ENCODE data around the gene MVB12B. TPM values are rescaled to one million over a fixed set of nuclear protein-coding genes. Genes with fewer than 3 reads are reported as not detected.

MVB12B gene
- total and polyA plus RNA-seq, 2 of the 4 experiments (the other 2 are of a cell fraction): 2.0 to 4.0 TPM

- ChIA-PET CTCF (interaction anchor here (0.6 kb wide), 1 partner anchor 72 kb away, joined by 3 read pairs; no protein-coding TSS in a partner anchor), POLR2A (ENCODE audit: unreplicated experiment) (no interaction called here)
- Histone ChIP-seq H3K9me1 (ENCODE audit: insufficient read depth, low read length) (peaks cover 4% of the 10 kb centered on the region), H3K14ac (replicated peaks; ENCODE audit: low read depth, low read length) (no peak overlapping the region), H2AFZ (replicated peaks; ENCODE audit: low read length, poor library complexity) (no peak overlapping the region), H3K4me1 (ENCODE audit: control insufficient read depth, insufficient read depth, low read length) (no peaks in the 10 kb centered on the region), H3K27ac (ENCODE audit: insufficient read depth, low read length) (no peak overlapping the region), H3K4ac (ENCODE audit: low read depth, low read length) (no peak overlapping the region), H3K9ac (ENCODE audit: low read depth, low read length) (no peak overlapping the region), H2BK120ac (ENCODE audit: low read depth, low read length) (no peak overlapping the region), H3K27me3 (ENCODE audit: control insufficient read depth, insufficient read depth, low read length) (no peaks in the 10 kb centered on the region), H4K20me1 (ENCODE audit: insufficient read depth, low read length) (no peaks in the 10 kb centered on the region), H3K36me3 (ENCODE audit: control insufficient read depth, insufficient read depth, low read length) (no peaks in the 10 kb centered on the region), H3K23ac (ENCODE audit: low read depth, low read length) (no peak overlapping the region), H2BK15ac (ENCODE audit: low read depth, low read length) (no peak overlapping the region), H4K5ac (ENCODE audit: low read depth, low read length) (no peak overlapping the region), H4K8ac (ENCODE audit: low read depth in 2 of 2, low read length in 2 of 2) (no peak overlapping the region), H2AK9ac (replicated peaks; ENCODE audit: low read depth, low read length, poor library complexity) (no peak overlapping the region), H2BK20ac (ENCODE audit: low read depth, low read length) (no peak overlapping the region), H3K4me2 (ENCODE audit: low read depth, low read length) (no peak overlapping the region), H2AK5ac (ENCODE audit: low read depth, low read length) (no peak overlapping the region), H3K79me1 (ENCODE audit: low read depth in 1 of 2, low read length in 2 of 2) (no peaks in the 10 kb centered on the region), H3K4me3 (ENCODE audit: insufficient read depth, low read depth, low read length) (no peak overlapping the region), H3K18ac (ENCODE audit: low read depth, low read length) (no peak overlapping the region), H4K91ac (ENCODE audit: insufficient read depth, low read depth, low read length) (no peak overlapping the region), H3K9me3 (ENCODE audit: control insufficient read depth, insufficient read depth, low read length) (no peaks in the 10 kb centered on the region), H2BK5ac (ENCODE audit: low read depth, low read length, poor library complexity, severe bottlenecking) (no peak overlapping the region), H3K56ac (ENCODE audit: extremely low read depth, insufficient read depth, low read length) (no peak overlapping the region)
- in situ Hi-C loops (cut with MboI; ENCODE audit: low sequenced_read_pairs) (no loop called here), dilution Hi-C loops (cut with HindIII; ENCODE audit: low sequenced_read_pairs, unreplicated experiment) (no loop called here), intact Hi-C loops (cut with micrococcal nuclease) (no loop called here)
- DNase-seq: no peak
- no peak for ATAC-seq (ENCODE audit: low read depth)
- no TSS peak for BruUV-seq (replicated peaks)
- TF ChIP-seq, protein P1, sequence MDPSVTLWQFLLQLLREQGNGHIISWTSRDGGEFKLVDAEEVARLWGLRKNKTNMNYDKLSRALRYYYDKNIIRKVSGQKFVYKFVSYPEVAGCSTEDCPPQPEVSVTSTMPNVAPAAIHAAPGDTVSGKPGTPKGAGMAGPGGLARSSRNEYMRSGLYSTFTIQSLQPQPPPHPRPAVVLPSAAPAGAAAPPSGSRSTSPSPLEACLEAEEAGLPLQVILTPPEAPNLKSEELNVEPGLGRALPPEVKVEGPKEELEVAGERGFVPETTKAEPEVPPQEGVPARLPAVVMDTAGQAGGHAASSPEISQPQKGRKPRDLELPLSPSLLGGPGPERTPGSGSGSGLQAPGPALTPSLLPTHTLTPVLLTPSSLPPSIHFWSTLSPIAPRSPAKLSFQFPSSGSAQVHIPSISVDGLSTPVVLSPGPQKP (IDR thresholded peaks at IDR 0.05; ENCODE audit: borderline replicate concordance, low read depth, low read length): no peak
- TF ChIP-seq MAZ (IDR thresholded peaks at IDR 0.05; ENCODE audit: borderline replicate concordance, low read depth, low read length) (no peak), SMC3 (IDR thresholded peaks at IDR 0.05; ENCODE audit: low read depth, low read length) (no peak), RAD21 (IDR thresholded peaks at IDR 0.05; ENCODE audit: low read length) (no peak), MAFK (IDR thresholded peaks at IDR 0.05; ENCODE audit: low read depth, low read length) (no peak), FOS (IDR thresholded peaks at IDR 0.05; ENCODE audit: low read depth, low read length) (no peak)
- 100% methylated on average over 1 of the region's 4 CpGs; no CpG with 5 or more reads in 1 of the 2 experiments for WGBS, 2 experiments (ENCODE audit: extremely low coverage in 2 of 2, insufficient read length in 1 of 2)
Measured at GRCh38 chr9:126454215-126454614, 127.6 kb downstream of the MVB12B start.
